GM19238 (cell line): Measurements from ENCODE around the gene HBG1.
"Not testable (repeated sequence)": the region's sequence is repeated elsewhere in the genome, so short reads cannot be mapped to it uniquely, and the experiment has no call there.

Source experiments
- DNase-seq: peaks from one replicate; pipeline ENCODE4 v3.0.0; 2011; ENCODE audit warnings: low spot score; ENCODE audit not compliant: insufficient read length

The HBG1 gene

GRCh38 chr11:5249807-5250396, at the start of gene HBG1:
TSS of gene HBG1 (minus strand) at chr11:5249857. CDS start at chr11:5249804, 53 bp downstream.
- not testable (repeated sequence) for DNase-seq

DNA sequence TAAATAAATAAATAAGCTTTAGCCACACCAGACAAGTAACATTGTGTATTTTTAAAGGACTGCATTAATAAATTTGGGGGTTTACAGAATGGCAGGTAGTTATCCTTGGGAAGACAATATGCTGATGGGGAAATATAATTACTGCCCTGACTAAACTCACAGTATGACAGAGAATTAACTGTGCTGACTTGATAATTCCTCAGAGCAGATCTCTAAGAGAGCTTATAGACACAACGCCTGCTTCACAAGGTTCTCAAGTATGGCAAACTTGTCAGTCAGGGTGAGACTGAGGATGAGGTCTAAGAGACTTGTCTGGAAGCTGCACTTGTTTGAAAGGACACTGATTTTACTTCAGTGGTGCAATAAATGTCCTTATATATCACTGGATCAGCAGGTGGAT, 48.8 kb upstream of the HBG1 start:
- no peak for DNase-seq

GRCh38 chr11:5297721-5298323, 48.2 kb upstream of the HBG1 start:
- DNase-seq, result no peak

DNA sequence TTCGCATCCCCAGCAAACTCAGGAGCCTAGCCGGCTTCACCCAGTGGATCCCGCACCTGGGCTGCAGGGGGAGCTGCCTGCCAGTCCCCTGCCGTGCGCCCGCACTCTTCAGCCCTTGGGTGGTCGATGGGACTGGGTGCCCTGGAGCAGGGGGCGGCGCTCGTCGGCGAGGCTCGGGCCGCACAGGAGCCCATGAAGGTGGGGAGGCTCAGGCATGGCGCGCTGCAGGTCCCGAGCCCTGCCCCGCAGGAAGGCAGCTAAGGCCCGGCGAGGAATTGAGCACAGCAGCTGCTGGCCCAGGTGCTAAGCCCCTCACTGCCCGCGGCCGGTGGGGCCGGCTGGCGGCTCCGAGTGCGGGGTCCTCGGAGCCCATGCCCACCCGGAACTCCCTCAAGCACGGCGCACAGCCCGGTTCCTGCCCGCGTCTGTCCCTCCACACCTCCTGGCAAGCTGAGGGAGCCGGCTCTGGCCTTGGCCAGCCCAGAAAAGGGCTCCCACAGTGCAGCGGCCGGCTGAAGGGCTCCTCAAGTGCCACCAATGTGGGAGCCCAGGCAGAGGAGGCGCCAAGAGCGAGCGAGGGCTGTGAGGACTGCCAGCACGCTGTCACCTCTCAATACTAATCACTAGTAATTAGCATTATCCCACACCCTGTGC, 44.8 kb upstream of the HBG1 start:
- not testable (repeated sequence) for DNase-seq

GRCh38 chr11:5293028-5293427, 43.4 kb upstream of the HBG1 start:
- no peak for DNase-seq

GRCh38 chr11:5291207-5291838, 41.7 kb upstream of the HBG1 start:
- peak; percentile 21 for DNase-seq

GRCh38 chr11:5290106-5290505, 40.4 kb upstream of the HBG1 start:
- DNase-seq, result no peak

DNA sequence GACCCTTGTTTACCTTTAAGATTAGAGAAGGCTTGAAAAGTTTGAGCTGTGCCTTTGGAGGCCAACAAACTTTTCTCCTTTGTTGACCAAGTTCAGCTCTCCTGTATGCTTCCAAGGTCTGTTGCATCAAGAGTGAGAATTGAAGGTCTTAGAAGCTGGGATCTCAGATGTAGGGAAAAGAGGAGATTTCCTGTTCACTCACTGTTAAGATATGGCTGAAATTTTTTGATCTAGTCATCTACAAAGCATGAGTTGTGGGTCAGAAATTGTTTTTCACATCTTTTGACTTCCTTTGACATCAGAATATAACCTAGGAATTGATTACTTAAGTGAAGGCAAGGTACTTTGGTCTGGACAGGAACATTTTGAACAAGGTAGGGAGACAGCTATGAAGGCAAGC, 40.0 kb upstream of the HBG1 start:
- no peak for DNase-seq

DNA sequence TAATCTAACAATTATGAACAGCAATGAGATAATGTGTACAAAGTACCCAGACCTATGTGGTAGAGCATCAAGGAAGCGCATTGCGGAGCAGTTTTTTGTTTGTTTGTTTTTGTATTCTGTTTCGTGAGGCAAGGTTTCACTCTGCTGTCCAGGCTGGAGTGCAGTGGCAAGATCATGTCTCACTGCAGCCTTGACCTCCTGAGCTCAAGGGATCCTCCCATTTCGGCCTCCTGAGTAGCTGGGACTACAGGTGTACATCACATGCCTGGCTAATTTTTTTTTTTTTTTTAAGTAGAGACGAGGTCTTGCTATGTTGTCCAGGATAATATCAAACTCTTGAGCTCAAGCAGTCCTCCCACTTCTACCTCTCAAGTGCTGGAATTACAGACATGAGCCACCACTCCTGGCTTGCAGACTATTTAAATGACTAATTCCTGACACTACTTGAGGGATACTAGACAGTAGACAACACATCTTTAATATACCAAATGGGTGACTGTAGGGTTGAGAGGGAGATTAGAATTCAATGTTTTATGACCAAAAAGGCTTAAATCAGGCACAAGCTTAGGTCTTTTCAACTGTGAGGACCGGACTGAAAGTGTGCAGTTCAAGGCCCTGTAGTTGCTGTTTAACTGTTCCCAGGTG, 39.4 kb upstream of the HBG1 start:
- no peak for DNase-seq

- DNase-seq, result no peak
Observed at GRCh38 chr11:5288108-5288905, 38.6 kb upstream of the HBG1 start.

DNA sequence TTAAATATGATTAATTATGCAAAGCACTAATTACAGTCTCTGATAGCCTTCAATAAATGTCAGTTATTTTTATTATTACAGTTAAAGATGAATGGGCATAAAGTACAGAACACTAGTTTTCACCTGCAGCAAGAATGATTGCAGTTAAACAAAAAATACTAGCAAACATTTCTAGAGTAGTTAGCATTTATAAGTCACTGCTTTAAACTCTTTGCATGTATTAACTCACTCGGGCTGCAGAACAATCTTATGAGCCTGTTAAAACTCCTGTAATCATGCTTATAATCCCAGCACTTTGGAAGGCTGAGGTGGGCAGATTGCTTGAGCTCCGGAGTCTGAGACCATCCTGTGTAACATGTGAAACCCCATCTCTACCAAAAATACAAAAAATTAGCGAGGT, 37.2 kb upstream of the HBG1 start:
- DNase-seq, result no peak

GRCh38 chr11:5286351-5286750, 36.7 kb upstream of the HBG1 start:
- no peak for DNase-seq

DNA sequence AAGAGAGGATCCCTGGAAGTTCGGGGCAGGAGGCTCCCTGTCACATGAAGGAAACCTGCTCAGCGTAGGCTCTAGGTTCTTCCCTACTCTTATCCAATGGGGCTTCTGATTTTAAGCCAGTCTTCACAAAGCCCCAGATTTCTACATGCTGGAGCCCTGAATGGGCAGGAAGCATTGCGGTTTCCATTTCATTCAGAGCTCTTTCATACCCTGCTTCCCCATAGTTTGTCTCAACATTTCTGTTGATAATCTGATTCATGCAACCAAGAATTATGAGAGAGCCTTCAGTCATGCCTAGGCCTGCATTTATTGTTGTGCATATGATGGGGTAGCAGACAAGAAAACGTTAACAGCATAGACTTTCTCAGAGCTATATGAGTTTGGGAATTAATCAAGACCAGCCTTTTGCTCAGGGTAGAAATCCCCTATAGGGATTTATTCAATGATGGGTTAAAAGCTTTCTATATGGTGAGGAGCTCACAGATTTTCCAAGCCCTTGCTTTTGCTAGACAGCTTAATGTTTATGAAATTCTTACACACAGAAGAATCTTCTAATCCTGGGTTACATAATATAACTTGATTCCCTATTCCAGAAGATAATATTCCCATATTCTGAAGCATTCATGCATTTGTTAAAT, 36.2 kb upstream of the HBG1 start:
- DNase-seq, result no peak

DNA sequence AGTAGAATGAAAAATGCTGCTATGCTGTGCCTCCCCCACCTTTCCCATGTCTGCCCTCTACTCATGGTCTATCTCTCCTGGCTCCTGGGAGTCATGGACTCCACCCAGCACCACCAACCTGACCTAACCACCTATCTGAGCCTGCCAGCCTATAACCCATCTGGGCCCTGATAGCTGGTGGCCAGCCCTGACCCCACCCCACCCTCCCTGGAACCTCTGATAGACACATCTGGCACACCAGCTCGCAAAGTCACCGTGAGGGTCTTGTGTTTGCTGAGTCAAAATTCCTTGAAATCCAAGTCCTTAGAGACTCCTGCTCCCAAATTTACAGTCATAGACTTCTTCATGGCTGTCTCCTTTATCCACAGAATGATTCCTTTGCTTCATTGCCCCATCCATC, 35.0 kb upstream of the HBG1 start:
- no peak for DNase-seq

- DNase-seq, result no peak
Observed at GRCh38 chr11:5283882-5284281, 34.2 kb upstream of the HBG1 start.

DNA sequence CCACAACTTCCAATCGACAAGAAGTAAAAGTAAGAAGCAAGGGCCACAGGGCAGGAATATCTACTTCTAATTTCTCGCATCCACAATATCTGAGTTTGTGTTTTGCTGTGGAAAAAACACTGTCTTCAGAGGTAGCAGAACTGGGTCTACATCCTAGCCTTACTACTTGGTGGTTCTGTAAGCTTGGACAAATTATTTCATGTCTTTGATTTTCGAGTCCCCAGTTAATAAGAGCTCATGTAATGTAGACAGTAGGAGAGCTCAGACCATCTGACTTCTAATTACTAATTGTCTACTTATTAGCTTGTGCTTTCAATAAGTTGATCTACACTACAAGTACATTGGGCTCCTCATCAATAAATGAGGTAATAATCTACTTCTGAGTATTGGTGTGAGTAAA, 33.4 kb upstream of the HBG1 start:
- no peak for DNase-seq

- DNase-seq, result no peak
Observed at GRCh38 chr11:5282628-5283027, 33.0 kb upstream of the HBG1 start.

- no peak for DNase-seq
Observed at GRCh38 chr11:5281596-5281995, 31.9 kb upstream of the HBG1 start.

GRCh38 chr11:5280582-5281102, 31.0 kb upstream of the HBG1 start:
- peak; percentile 30 for DNase-seq

DNA sequence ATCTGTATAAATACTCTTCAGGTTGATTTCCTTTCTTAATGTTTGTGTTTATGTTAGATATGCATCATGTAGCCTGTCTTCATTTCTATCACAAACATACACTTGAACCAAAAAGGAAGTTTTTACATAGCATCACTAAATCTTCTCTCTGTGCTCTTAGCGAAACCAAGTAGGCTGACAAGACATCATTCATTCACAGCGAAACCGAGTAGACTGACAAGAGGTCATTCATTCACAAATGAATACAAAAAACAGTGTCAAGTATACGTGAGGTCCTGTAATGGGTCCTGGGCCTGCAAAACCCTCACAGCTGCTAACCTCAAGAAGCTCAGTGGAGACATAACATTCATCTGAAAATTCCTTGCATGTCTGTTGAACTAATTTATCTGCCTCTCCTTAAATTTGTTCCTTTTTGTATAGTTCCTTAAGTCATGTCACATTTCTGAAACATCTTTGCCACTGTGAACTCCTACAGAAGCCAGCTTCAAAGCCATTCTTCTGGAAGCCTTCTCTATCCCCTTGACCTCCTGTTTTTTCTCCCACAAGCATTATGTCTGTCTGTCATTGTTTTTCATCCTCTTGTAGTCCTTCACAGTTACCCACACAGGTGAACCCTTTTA, 29.9 kb upstream of the HBG1 start:
- no peak for DNase-seq
